Activated CD8-positive, alpha-beta memory T cell treated with anti-CD3 and anti-CD28 coated beads, Interleukin-2, amount 50 U/mL, for 4 hours (primary cell): Measurements from ENCODE around the gene CD63.

ENCODE experiments used
- DNase-seq: peaks from one replicate; pipeline ENCODE4 v3.0.0-alpha.2; 2020

CD63 gene

GRCh38 chr12:55720071-55720564 is 8.7 kb downstream of the CD63 start, which contains the start of gene RDH5:
Gene RDH5 (plus strand): TSS chr12:55720393. CDS start chr12:55721185, 792 bp downstream.
- no peak for DNase-seq

- DNase-seq, result no peak
These were observed 9.4 kb downstream of the CD63 start for GRCh38 chr12:55719371-55719770.

GRCh38 chr12:55718624-55719275 is 10.1 kb downstream of the CD63 start:
- no peak for DNase-seq

GRCh38 chr12:55718015-55718414 is 10.8 kb downstream of the CD63 start:
- no peak for DNase-seq

GRCh38 chr12:55717011-55718007 is 11.5 kb downstream of the CD63 start:
- no peak for DNase-seq

GRCh38 chr12:55716582-55716957 is 12.2 kb downstream of the CD63 start:
- DNase-seq, result no peak

- peak; percentile 91 for DNase-seq
These were observed 12.8 kb downstream of the CD63 start, which contains the start of gene BLOC1S1 for GRCh38 chr12:55715833-55716581. Gene BLOC1S1 (plus strand): TSS chr12:55716046. CDS start chr12:55716052, 6 bp downstream.

- no peak for DNase-seq
These were observed 13.5 kb downstream of the CD63 start for GRCh38 chr12:55715169-55715764.

GRCh38 chr12:55713721-55714120 is 15.1 kb downstream of the CD63 start:
- no peak for DNase-seq

- no peak for DNase-seq
These were observed 16.0 kb downstream of the CD63 start for GRCh38 chr12:55712700-55713415.

- no peak for DNase-seq
These were observed 16.8 kb downstream of the CD63 start for GRCh38 chr12:55711786-55712553.

- DNase-seq, result no peak
These were observed 20.0 kb downstream of the CD63 start for GRCh38 chr12:55708695-55709233.

GRCh38 chr12:55707841-55708694 is 20.7 kb downstream of the CD63 start, which contains the start of gene ITGA7:
Gene ITGA7 (minus strand): TSS chr12:55707904. CDS start chr12:55707682, 222 bp downstream.
- DNase-seq, result peak; percentile 69

- no peak for DNase-seq
These were observed 21.6 kb downstream of the CD63 start for GRCh38 chr12:55707219-55707671.

GRCh38 chr12:55706568-55707218 is 22.1 kb downstream of the CD63 start:
- DNase-seq, result no peak

GRCh38 chr12:55705782-55706402 is 22.9 kb downstream of the CD63 start:
- DNase-seq, result no peak

GRCh38 chr12:55704824-55705718 is 23.7 kb downstream of the CD63 start:
- DNase-seq, result no peak
